Gastroesophageal sphincter (tissue), 3 donors: ENCODE measurements around the gene CCT7.

Experiments
- CTCF ChIP-seq, 4 experiments: fragments of 200-600 bp in 2 of 4; fragments of 450-650 bp in 2 of 4; sonication (generic) in 1 of 4; IDR thresholded peaks; one replicate each; pipeline ENCODE4 v1.5.1; 2017 to 2019; ENCODE audit warnings: antibody characterized with exemption in 4 of 4, mild to moderate bottlenecking in 2 of 4, moderate library complexity in 2 of 4
- POLR2A ChIP-seq, 2 donors: fragments of 450-650 bp; IDR thresholded peaks; one replicate each; pipeline ENCODE4 v1.6.1; 2017; ENCODE audit warnings: antibody characterized with exemption in 2 of 2, mild to moderate bottlenecking in 2 of 2, moderate library complexity in 1 of 2

- TF ChIP-seq CTCF (IDR thresholded peaks at IDR 0.05) (no peak), POLR2A (IDR thresholded peaks at IDR 0.05) (no peak)
Observed at GRCh38 chr2:73210696-73211095, 23.4 kb upstream of the CCT7 start.
